ENCODE results near the gene ACSL1. TPM values are rescaled to one million over a fixed set of nuclear protein-coding genes. Genes with fewer than 3 reads are reported as not detected.
A peak's percentile ranks its signal among the peaks of the same experiment; 100 is the strongest.

ACSL1 gene, protein sequence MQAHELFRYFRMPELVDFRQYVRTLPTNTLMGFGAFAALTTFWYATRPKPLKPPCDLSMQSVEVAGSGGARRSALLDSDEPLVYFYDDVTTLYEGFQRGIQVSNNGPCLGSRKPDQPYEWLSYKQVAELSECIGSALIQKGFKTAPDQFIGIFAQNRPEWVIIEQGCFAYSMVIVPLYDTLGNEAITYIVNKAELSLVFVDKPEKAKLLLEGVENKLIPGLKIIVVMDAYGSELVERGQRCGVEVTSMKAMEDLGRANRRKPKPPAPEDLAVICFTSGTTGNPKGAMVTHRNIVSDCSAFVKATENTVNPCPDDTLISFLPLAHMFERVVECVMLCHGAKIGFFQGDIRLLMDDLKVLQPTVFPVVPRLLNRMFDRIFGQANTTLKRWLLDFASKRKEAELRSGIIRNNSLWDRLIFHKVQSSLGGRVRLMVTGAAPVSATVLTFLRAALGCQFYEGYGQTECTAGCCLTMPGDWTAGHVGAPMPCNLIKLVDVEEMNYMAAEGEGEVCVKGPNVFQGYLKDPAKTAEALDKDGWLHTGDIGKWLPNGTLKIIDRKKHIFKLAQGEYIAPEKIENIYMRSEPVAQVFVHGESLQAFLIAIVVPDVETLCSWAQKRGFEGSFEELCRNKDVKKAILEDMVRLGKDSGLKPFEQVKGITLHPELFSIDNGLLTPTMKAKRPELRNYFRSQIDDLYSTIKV
- 10 to 100 TPM; 10.9 to 12.4 TPM for total RNA-seq

GRCh38 chr4:184825896-184826690 is at the start of gene ACSL1:
Gene ACSL1 (minus strand): TSS chr4:184825968. CDS start chr4:184803514, 22,454 bp downstream.
- POLR2A ChIA-PET = interaction anchor here (0.6 to 2.3 kb wide), 3 partner anchors 37 to 148 kb away, joined by 3 to 11 read pairs (median 3); partner anchors contain the start of gene CENPU
- Mint-ChIP-seq H3K27ac (peak within 1 kb of the TSS; percentile 83), H3K36me3 (no peaks in the 10 kb centered on the region), H3K4me3 (peak within 1 kb of the TSS; percentile 89), H3K27me3 (peaks cover 22% of the 10 kb centered on the region), H3K4me1 (peaks cover 25% of the 10 kb centered on the region), H3K9me3 (no peaks in the 10 kb centered on the region)
- ATAC-seq (ENCODE audit: low read depth) = peak; percentile 76
- peak; percentile 85 for DNase-seq

GRCh38 chr4:184873054-184873453 is 47.3 kb upstream of the ACSL1 start:
- DNase-seq (no peak), ATAC-seq (ENCODE audit: low read depth) (no peak)
- Mint-ChIP-seq H3K27me3 (peaks cover 40% of the 10 kb centered on the region), H3K4me3 (no peak overlapping the region), H3K36me3 (no peaks in the 10 kb centered on the region), H3K4me1 (no peaks in the 10 kb centered on the region), H3K27ac (no peak overlapping the region), H3K9me3 (no peaks in the 10 kb centered on the region)
- POLR2A ChIA-PET = no interaction called here

GRCh38 chr4:184870718-184871117 is 45.0 kb upstream of the ACSL1 start:
- Mint-ChIP-seq H3K4me1 (peaks cover 3% of the 10 kb centered on the region), H3K36me3 (no peaks in the 10 kb centered on the region), H3K4me3 (no peak overlapping the region), H3K27me3 (peaks cover 35% of the 10 kb centered on the region), H3K9me3 (no peaks in the 10 kb centered on the region), H3K27ac (no peak overlapping the region)
- no peak for DNase-seq
- ATAC-seq (ENCODE audit: low read depth) = no peak
- POLR2A ChIA-PET = no interaction called here

- POLR2A ChIA-PET = interaction anchor here (0.6 kb wide), 1 partner anchor 71 kb away, joined by 3 read pairs; no protein-coding TSS in a partner anchor
- ATAC-seq (ENCODE audit: low read depth) = no peak
- no peak overlapping the region for H3K4me3 Mint-ChIP-seq
- peaks cover 3% of the 10 kb centered on the region for H3K4me1 Mint-ChIP-seq
- no peak overlapping the region for H3K27ac Mint-ChIP-seq
- peaks cover 28% of the 10 kb centered on the region for H3K27me3 Mint-ChIP-seq
- H3K36me3 Mint-ChIP-seq = no peaks in the 10 kb centered on the region
- no peak for DNase-seq
- H3K9me3 Mint-ChIP-seq = no peaks in the 10 kb centered on the region
Measured at GRCh38 chr4:184868623-184869022, 42.9 kb upstream of the ACSL1 start.

- H3K4me1 Mint-ChIP-seq = peaks cover 32% of the 10 kb centered on the region
- H3K27ac Mint-ChIP-seq = no peak overlapping the region
- POLR2A ChIA-PET = no interaction called here
- DNase-seq = no peak
- no peak overlapping the region for H3K4me3 Mint-ChIP-seq
- peaks cover 13% of the 10 kb centered on the region for H3K27me3 Mint-ChIP-seq
- ATAC-seq (ENCODE audit: low read depth) = no peak
- no peaks in the 10 kb centered on the region for H3K9me3 Mint-ChIP-seq
- H3K36me3 Mint-ChIP-seq = peaks cover 2% of the 10 kb centered on the region
Measured at GRCh38 chr4:184863916-184864315, 38.1 kb upstream of the ACSL1 start.

- peaks cover 33% of the 10 kb centered on the region for H3K4me1 Mint-ChIP-seq
- peak overlapping the region; percentile 56 for H3K27ac Mint-ChIP-seq
- H3K4me3 Mint-ChIP-seq = peak overlapping the region; percentile 39
- POLR2A ChIA-PET = no interaction called here
- no peaks in the 10 kb centered on the region for H3K9me3 Mint-ChIP-seq
- ATAC-seq (ENCODE audit: low read depth) (peak; percentile 82), DNase-seq (no peak)
- H3K36me3 Mint-ChIP-seq = peaks cover 2% of the 10 kb centered on the region
- peaks cover 10% of the 10 kb centered on the region for H3K27me3 Mint-ChIP-seq
Measured at GRCh38 chr4:184861047-184861446, 35.3 kb upstream of the ACSL1 start.

DNA sequence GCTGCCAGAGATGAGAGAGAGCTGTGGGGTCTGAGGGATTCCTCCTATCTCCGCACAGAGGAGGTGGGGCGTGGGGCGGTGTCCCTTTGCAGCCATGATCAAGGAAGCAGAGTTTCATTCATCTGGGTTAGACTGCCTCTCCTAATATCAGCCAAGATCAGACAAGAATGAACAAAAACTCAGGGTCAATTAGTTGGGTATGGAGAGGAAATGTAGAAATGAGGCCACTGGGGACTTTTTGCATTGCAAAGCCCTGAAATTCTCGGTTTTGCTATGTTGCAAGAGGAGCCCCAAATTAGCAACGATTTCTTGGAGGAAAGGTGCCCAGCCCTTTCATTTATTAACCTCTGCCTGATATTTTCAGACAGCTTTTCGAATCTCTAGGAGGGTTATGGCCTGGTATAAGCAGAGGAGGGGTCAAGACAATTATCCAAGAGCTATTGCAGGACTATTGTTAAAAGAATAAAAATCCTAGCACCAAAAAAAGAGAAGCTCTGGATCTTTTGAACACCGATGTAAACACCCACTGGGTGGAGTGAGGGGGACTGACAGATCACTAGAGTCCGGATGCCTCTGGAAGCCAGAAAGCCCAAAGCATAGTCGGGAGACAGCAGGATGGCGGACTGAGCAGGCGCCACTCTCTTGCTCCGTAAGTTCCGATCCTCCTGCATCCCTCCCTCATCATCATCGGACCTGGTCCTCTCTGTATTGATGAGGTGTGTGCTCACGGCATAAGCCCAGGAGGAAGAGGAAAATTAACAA is 34.4 kb upstream of the ACSL1 start:
- peaks cover 35% of the 10 kb centered on the region for H3K4me1 Mint-ChIP-seq
- DNase-seq (no peak), ATAC-seq (ENCODE audit: low read depth) (no peak)
- H3K4me3 Mint-ChIP-seq = peak overlapping the region; percentile 39
- H3K27me3 Mint-ChIP-seq = peaks cover 10% of the 10 kb centered on the region
- POLR2A ChIA-PET = no interaction called here
- H3K36me3 Mint-ChIP-seq = peaks cover 2% of the 10 kb centered on the region
- no peak overlapping the region for H3K27ac Mint-ChIP-seq
- no peaks in the 10 kb centered on the region for H3K9me3 Mint-ChIP-seq

DNA sequence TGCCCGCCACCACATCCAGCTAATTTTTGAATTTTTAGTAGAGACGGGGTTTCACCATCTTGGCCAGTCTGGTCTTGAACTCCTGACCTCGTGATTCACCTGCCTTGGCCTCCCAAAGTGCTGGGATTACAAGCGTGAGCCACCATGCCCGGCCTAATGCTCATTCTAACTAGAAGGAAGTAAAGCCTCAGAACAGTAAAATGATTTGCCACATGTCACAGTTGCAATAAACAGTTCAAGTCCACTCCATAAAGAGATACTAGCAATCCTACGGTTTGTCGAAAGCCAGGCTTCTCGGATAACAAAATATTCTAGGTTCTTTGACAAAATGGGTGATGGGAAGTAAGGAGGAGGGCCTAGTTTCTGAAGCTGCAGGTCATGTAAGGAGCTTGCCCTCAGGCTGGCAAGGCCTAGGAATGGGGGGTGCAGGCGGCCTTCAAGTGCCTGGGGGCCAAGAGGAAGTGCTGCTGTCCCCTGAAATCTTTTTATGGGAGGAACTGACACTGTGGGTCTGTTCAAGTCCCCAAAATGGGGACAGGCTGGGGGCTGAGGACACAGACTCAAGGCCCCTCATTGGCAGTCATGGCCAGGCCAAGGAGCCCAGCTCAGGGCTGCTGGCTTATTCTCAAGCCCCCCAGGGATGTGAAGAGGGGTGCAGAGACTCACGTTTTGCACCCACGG is 31.8 kb upstream of the ACSL1 start:
- ATAC-seq (ENCODE audit: low read depth) = no peak
- Mint-ChIP-seq H3K4me3 (no peak overlapping the region), H3K27ac (no peak overlapping the region), H3K27me3 (no peaks in the 10 kb centered on the region), H3K4me1 (peaks cover 54% of the 10 kb centered on the region), H3K9me3 (no peaks in the 10 kb centered on the region), H3K36me3 (peaks cover 2% of the 10 kb centered on the region)
- DNase-seq = no peak
- POLR2A ChIA-PET = no interaction called here

- Mint-ChIP-seq H3K4me3 (no peak overlapping the region), H3K36me3 (peaks cover 1% of the 10 kb centered on the region), H3K4me1 (peaks cover 47% of the 10 kb centered on the region), H3K27ac (no peak overlapping the region), H3K9me3 (no peaks in the 10 kb centered on the region), H3K27me3 (no peaks in the 10 kb centered on the region)
- POLR2A ChIA-PET = interaction anchor here (0.7 kb wide), 1 partner anchor 627 kb away, joined by 3 read pairs; no protein-coding TSS in a partner anchor
- ATAC-seq (ENCODE audit: low read depth) = no peak
- DNase-seq = no peak
Measured at GRCh38 chr4:184856277-184856609, 30.5 kb upstream of the ACSL1 start.

DNA sequence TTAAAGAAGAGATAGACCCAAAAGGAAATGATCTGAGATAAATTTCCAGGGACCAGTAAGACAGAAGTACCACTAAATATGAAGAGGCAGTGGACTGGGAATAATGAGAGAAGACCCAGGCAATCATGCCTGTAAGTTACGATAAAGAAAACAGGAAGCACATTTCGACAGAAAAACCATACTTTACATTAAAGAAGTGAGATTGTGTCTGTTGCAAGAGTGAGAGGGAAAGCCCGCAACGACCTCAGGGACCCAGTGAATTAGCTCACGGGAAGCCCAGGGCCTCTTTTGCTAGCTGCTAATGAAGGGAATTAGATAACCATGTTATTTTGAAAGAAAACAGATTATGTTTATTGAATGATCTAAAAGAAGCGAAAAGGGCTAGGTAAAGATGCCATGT is 28.9 kb upstream of the ACSL1 start:
- no peaks in the 10 kb centered on the region for H3K36me3 Mint-ChIP-seq
- DNase-seq = no peak
- POLR2A ChIA-PET = interaction anchor here (1.2 kb wide), 1 partner anchor 121 kb away, joined by 5 read pairs; the partner anchor contains the start of gene CENPU
- H3K4me3 Mint-ChIP-seq = peak overlapping the region; percentile 59
- peak overlapping the region; percentile 51 for H3K27ac Mint-ChIP-seq
- H3K9me3 Mint-ChIP-seq = no peaks in the 10 kb centered on the region
- H3K27me3 Mint-ChIP-seq = no peaks in the 10 kb centered on the region
- H3K4me1 Mint-ChIP-seq = peaks cover 35% of the 10 kb centered on the region
- no peak for ATAC-seq (ENCODE audit: low read depth)

DNA sequence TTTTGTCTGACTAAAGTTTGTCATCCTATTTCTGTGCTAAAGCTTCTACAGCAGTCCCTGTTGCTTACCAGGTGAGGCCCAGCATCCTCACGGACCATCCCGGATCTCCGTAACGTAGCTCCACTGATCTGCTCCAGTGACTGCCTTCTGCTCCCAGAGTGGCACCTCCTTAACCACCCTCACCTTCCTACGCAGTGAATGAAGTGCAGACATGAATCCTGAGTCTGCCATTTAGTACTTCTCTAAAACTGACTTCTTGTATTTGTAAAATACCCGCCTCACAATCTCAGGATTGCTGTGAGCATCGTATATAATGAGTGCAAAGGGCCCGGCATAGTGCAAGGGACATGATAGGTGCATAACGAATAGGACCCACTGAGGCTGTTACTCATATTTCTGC is 27.7 kb upstream of the ACSL1 start:
- POLR2A ChIA-PET = no interaction called here
- no peak for DNase-seq
- Mint-ChIP-seq H3K9me3 (no peaks in the 10 kb centered on the region), H3K27ac (no peak overlapping the region), H3K36me3 (no peaks in the 10 kb centered on the region), H3K4me3 (no peak overlapping the region), H3K27me3 (peaks cover 3% of the 10 kb centered on the region), H3K4me1 (peaks cover 38% of the 10 kb centered on the region)
- ATAC-seq (ENCODE audit: low read depth) = no peak

- Mint-ChIP-seq H3K9me3 (no peaks in the 10 kb centered on the region), H3K27me3 (peaks cover 5% of the 10 kb centered on the region), H3K27ac (no peak overlapping the region), H3K36me3 (no peaks in the 10 kb centered on the region), H3K4me3 (no peak overlapping the region), H3K4me1 (peaks cover 38% of the 10 kb centered on the region)
- no peak for ATAC-seq (ENCODE audit: low read depth)
- DNase-seq = no peak
- POLR2A ChIA-PET = no interaction called here
Measured at GRCh38 chr4:184851886-184852285, 26.1 kb upstream of the ACSL1 start.

All from activated naive CD8-positive, alpha-beta T cell treated with anti-CD3 and anti-CD28 coated beads, Interleukin-2, amount 10 ng/mL, durations not matched to agents 7 days and 5 days (primary cell).